Cardiac muscle cell (in vitro differentiated cells and primary cell): ENCODE measurements around the gene TMEM135. TPM values are rescaled to one million over a fixed set of nuclear protein-coding genes. Genes with fewer than 3 reads are reported as not detected.

Experiments
- DNase-seq, 2 donors: peaks; one replicate each; pipeline versions ENCODE4 v3.0.0 to v3.0.0-alpha.2; 2010 to 2017; ENCODE audit warnings: low read depth in 1 of 2, low spot score in 1 of 2
- H3K27ac ChIP-seq: fragments of 200-600 bp; sonication (generic); 2 replicates; pipeline ENCODE4 v1.5.1; 2016
- H3K27me3 ChIP-seq: fragments of 200-600 bp; sonication (generic); 2 replicates; pipeline ENCODE4 v1.6.0; 2016; ENCODE audit warnings: control low read depth
- H3K36me3 ChIP-seq: fragments of 200-600 bp; sonication (generic); 2 replicates; pipeline ENCODE4 v1.5.1; 2016; ENCODE audit warnings: control low read depth
- H3K4me1 ChIP-seq: fragments of 200-600 bp; sonication (generic); 2 replicates; pipeline ENCODE4 v1.8.1; 2017; ENCODE audit warnings: low read depth, mild to moderate bottlenecking, mixed run types
- H3K4me3 ChIP-seq: fragments of 200-600 bp; sonication (generic); 2 replicates; pipeline ENCODE4 v1.5.1; 2016; ENCODE audit warnings: mild to moderate bottlenecking
- H3K9me3 ChIP-seq: fragments of 200-600 bp; sonication (generic); 2 replicates; pipeline ENCODE4 v1.5.1; 2017; ENCODE audit warnings: low read depth, mild to moderate bottlenecking, control low read depth
- CTCF ChIP-seq: IDR thresholded peaks from 2 replicates; pipeline ENCODE4 v1.5.1; 2012; ENCODE audit warnings: low read depth, mild to moderate bottlenecking, low read length
- polyA plus RNA-seq: library from polyadenylated mRNA; unstranded; fragments of >200 nt; fragmentation: Nextera tagmentation; extraction: Ambion mirVana; gene quantifications from 2 replicates; pipeline ENCODE4 v1.2.1, GENCODE V29; 2016
- total RNA-seq: library from RNA; depleted of rRNA; stranded (reverse); fragments of >200 nt; gene quantifications from 2 replicates; pipeline ENCODE4 v1.2.3, GENCODE V29; 2016

The TMEM135 gene
- total and polyA plus RNA-seq, 2 experiments from 2014 or later, result 25.2 to 28.8 TPM

DNA sequence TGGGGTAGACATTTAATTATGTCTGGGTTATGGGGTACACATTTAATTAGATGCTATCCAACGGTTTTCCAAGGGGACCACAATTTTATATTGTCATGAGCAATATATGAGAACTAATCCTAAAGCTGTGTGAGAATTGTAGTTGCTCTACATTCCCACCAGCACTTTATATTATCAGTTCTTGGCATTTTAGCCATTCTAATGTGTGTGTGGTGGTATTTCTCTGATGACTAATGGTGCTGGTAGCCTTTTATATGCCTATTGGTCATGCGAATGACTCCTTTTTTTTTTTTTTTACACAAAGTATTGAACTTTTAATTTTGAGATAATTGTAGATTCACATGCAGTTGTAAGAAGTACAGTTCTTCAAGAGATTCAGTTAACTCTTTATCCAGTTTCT lies 26.2 kb downstream of the TMEM135 start:
- Histone ChIP-seq H3K27me3 (no peaks in the 10 kb centered on the region), H3K27ac (no peak overlapping the region), H3K4me3 (no peak overlapping the region), H3K9me3 (no peaks in the 10 kb centered on the region), H3K4me1 (no peaks in the 10 kb centered on the region), H3K36me3 (no peaks in the 10 kb centered on the region)
- DNase-seq, result no peak
- TF ChIP-seq CTCF, result no peak

- TF ChIP-seq CTCF, result no peak
- Histone ChIP-seq H3K36me3 (peaks cover 12% of the 10 kb centered on the region), H3K4me3 (no peak overlapping the region), H3K27ac (no peak overlapping the region), H3K9me3 (no peaks in the 10 kb centered on the region), H3K27me3 (no peaks in the 10 kb centered on the region), H3K4me1 (no peaks in the 10 kb centered on the region)
- DNase-seq, result no peak
Measured at GRCh38 chr11:87072787-87073186, 35.1 kb downstream of the TMEM135 start.

- Histone ChIP-seq H3K27ac (no peak overlapping the region), H3K36me3 (peaks cover 14% of the 10 kb centered on the region), H3K9me3 (no peaks in the 10 kb centered on the region), H3K27me3 (no peaks in the 10 kb centered on the region), H3K4me3 (no peak overlapping the region), H3K4me1 (no peaks in the 10 kb centered on the region)
- DNase-seq, result no peak
- TF ChIP-seq CTCF, result no peak
Measured at GRCh38 chr11:87076260-87076783, 38.6 kb downstream of the TMEM135 start.

GRCh38 chr11:87076874-87077429 lies 39.2 kb downstream of the TMEM135 start:
- TF ChIP-seq CTCF, result no peak
- H3K36me3 ChIP-seq, result peaks cover 14% of the 10 kb centered on the region
- no peak for DNase-seq
- H3K27ac ChIP-seq, result no peak overlapping the region
- H3K27me3 ChIP-seq, result no peaks in the 10 kb centered on the region
- H3K4me1 ChIP-seq, result peaks cover 3% of the 10 kb centered on the region
- no peaks in the 10 kb centered on the region for H3K9me3 ChIP-seq
- H3K4me3 ChIP-seq, result no peak overlapping the region

DNA sequence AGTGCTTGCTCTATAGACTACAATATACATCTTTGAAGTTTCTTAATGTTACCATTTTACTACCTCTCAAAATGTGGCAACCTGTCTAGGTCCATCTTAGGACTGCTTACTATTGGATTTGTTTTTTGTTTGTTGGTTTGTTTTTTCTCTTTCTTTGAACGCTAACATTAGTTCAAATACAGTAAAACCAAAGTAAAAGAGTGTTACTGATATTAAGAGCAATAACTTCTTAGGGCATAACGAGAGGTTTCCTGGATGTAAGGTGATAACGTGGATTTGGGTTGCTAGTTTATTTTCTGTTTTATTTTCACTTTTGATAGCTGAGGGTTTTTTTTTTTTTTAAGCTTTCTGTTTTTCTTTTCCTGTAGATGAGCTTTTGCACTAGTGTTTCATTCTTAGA lies 43.6 kb downstream of the TMEM135 start:
- Histone ChIP-seq H3K27ac (no peak overlapping the region), H3K9me3 (no peaks in the 10 kb centered on the region), H3K4me1 (peaks cover 20% of the 10 kb centered on the region), H3K27me3 (no peaks in the 10 kb centered on the region), H3K4me3 (no peak overlapping the region), H3K36me3 (peaks cover 3% of the 10 kb centered on the region)
- no peak for TF ChIP-seq CTCF
- DNase-seq, result no peak
